Neural progenitor cell (in vitro differentiated cells): ENCODE data around the gene AGAP6.
"Not testable (repeated sequence)": the region's sequence is repeated elsewhere in the genome, so short reads cannot be mapped to it uniquely, and the experiment has no call there.

Experiments
- EZH2 ChIP-seq: fragments of 200-600 bp; sonication (generic); IDR thresholded peaks from 2 replicates; pipeline ENCODE4 v1.6.1; 2017; ENCODE audit warnings: antibody characterized with exemption, mild to moderate bottlenecking, moderate library complexity
- EZH2phosphoT487 ChIP-seq: fragments of 200-600 bp; sonication (generic); IDR thresholded peaks from 2 replicates; pipeline ENCODE4 v1.6.1; 2017; ENCODE audit warnings: antibody characterized with exemption
- TF ChIP-seq, protein P1 (sequence below): fragments of 200-600 bp; sonication (generic); IDR thresholded peaks from 2 replicates; pipeline ENCODE4 v1.5.1; 2017; ENCODE audit warnings: antibody characterized with exemption, mild to moderate bottlenecking

GRCh38 chr10:50017646-50018045 is 29.4 kb downstream of the AGAP6 start:
- TF ChIP-seq, protein P1, sequence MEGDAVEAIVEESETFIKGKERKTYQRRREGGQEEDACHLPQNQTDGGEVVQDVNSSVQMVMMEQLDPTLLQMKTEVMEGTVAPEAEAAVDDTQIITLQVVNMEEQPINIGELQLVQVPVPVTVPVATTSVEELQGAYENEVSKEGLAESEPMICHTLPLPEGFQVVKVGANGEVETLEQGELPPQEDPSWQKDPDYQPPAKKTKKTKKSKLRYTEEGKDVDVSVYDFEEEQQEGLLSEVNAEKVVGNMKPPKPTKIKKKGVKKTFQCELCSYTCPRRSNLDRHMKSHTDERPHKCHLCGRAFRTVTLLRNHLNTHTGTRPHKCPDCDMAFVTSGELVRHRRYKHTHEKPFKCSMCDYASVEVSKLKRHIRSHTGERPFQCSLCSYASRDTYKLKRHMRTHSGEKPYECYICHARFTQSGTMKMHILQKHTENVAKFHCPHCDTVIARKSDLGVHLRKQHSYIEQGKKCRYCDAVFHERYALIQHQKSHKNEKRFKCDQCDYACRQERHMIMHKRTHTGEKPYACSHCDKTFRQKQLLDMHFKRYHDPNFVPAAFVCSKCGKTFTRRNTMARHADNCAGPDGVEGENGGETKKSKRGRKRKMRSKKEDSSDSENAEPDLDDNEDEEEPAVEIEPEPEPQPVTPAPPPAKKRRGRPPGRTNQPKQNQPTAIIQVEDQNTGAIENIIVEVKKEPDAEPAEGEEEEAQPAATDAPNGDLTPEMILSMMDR: not testable (repeated sequence)
- not testable (repeated sequence) for TF ChIP-seq EZH2, EZH2phosphoT487
